ENCODE data around the gene SPTBN5.

DNA sequence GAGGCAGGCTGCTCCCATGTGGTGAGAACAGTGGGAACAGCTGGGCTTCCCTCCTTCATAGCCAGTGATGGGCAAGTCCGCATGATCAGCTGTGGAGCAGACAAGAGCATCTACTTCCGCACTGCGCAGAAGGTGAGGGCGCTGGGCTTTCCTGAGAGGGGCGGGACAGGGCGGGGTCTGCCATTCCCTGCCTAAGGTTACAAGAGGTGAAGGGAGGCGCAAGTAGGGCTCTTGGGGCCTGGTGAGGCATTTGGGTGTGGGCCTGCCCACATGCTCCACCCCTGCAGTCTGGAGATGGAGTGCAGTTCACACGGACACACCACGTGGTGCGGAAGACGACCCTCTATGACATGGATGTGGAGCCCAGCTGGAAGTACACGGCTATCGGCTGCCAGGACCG is 76.5 kb downstream of the SPTBN5 start:
- TF ChIP-seq, protein P1, sequence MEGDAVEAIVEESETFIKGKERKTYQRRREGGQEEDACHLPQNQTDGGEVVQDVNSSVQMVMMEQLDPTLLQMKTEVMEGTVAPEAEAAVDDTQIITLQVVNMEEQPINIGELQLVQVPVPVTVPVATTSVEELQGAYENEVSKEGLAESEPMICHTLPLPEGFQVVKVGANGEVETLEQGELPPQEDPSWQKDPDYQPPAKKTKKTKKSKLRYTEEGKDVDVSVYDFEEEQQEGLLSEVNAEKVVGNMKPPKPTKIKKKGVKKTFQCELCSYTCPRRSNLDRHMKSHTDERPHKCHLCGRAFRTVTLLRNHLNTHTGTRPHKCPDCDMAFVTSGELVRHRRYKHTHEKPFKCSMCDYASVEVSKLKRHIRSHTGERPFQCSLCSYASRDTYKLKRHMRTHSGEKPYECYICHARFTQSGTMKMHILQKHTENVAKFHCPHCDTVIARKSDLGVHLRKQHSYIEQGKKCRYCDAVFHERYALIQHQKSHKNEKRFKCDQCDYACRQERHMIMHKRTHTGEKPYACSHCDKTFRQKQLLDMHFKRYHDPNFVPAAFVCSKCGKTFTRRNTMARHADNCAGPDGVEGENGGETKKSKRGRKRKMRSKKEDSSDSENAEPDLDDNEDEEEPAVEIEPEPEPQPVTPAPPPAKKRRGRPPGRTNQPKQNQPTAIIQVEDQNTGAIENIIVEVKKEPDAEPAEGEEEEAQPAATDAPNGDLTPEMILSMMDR (conservative IDR thresholded peaks at IDR 0.05; ENCODE audit: low read length), result no peak
- TF ChIP-seq EZH2phosphoT487 (IDR thresholded peaks at IDR 0.05; ENCODE audit: borderline replicate concordance, low read depth, low read length), result no peak
